Activated CD8-positive, alpha-beta memory T cell treated with anti-CD3 and anti-CD28 coated beads, Interleukin-2, amount 50 U/mL, for 24 hours (primary cell): ENCODE results near the gene NMNAT2.

Experiments
- DNase-seq: peaks from one replicate; pipeline ENCODE4 v3.0.0-alpha.2; 2020; ENCODE audit errors: extremely low read depth

Gene NMNAT2

GRCh38 chr1:183210681-183211080, 207.5 kb downstream of the NMNAT2 start:
- no peak for DNase-seq

GRCh38 chr1:183209533-183210158, 208.5 kb downstream of the NMNAT2 start:
- no peak for DNase-seq

DNA sequence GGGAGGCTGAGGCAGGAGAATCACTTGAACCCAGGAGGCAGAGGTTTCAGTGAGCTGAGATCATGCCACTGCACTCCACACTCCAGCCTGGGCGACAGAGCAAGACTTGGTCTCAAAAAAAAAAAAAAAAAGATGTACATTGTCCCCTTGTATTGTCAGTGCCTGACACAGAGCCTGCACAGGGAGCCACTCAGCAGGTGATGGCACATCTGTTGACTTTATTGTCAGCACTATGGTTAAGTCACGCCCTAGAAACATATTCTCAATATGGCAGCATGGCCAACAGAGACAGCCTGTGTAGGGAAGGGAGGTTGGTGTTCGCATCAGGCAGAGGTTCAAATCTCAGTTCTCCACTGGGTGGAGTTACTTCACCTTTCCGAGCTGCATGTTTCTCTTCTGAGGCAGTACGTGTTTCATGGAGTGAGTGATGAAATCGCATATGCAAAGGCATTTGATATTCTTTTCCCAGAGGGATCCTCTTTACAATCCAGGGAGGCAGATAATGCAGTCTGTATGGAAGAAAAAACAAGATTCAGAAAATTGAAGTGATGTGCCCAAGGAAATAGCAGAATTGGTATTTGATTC, 211.6 kb downstream of the NMNAT2 start:
- no peak for DNase-seq

GRCh38 chr1:183205196-183205781, 212.9 kb downstream of the NMNAT2 start:
- no peak for DNase-seq

GRCh38 chr1:183203094-183203493, 215.1 kb downstream of the NMNAT2 start:
- DNase-seq: no peak

DNA sequence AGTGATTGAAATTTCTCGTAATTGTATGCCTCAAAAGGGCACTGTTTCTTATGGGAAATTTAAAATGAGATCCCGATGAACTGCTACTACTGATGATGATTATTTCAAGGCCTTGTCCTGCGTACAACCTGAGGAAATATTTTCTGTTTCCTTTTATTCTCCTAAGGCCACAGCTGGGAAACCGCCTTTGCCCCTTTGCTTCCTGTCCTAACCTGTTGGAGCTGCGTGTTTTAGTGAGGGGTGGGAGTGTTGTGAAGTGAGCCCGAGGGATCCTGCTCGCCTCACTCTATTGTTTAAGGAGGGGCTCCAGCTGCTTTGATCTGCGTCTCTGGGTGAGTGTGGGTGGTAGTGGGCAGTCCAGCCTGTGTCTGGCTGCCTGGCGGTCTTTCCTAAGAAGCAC, 217.7 kb downstream of the NMNAT2 start:
- DNase-seq: no peak

DNA sequence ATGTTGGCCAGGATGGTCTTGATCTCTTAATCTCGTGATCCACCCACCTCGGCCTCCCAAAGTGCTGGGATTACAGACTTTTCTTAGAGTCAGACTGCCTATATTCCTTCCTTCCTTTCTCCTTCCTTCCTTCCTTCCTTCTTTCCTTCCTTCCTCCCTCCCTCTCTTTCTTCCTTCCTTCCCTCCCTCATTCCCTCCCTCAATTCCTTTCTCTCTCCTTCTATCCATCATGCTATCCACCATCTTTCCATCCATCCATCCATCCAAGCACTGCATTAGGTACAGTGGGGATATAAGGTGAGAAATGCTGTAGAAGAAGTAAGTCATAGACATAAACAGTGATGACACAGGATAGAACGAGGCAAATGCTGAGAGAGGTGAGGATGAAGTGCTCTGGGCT, 218.9 kb downstream of the NMNAT2 start:
- no peak for DNase-seq

GRCh38 chr1:183198463-183198862, 219.7 kb downstream of the NMNAT2 start:
- DNase-seq: no peak
